ENCODE results near the gene MEGF8. TPM values are rescaled to one million over a fixed set of nuclear protein-coding genes. Genes with fewer than 3 reads are reported as not detected.
"Not testable (repeated sequence)": the region's sequence is repeated elsewhere in the genome, so short reads cannot be mapped to it uniquely, and the experiment has no call there.

The MEGF8 gene
- total RNA-seq, 1 experiment from 2014 or later: 4.9 TPM

DNA sequence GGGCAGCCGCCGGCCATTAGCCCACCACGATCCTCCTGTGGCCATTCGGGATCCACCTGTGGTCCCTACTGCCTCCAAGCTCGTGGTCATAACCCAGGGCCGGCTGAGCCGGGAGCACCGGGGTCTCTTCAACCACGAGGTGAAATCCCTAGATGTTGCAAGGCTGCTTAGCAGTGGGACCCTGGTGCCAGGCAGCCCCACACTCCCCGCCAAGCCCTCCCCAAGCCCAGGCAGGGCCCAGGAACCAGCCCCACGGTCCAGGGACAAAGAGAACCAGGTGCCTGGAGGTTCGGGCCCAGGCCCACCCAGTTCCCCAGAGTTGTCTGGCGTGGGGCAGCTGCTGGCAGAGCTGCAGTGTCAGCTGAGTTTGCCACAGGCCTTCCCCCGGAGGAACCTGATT is 15.7 kb upstream of the MEGF8 start:
- DNase-seq (ENCODE audit: low spot score): no peak

- no peak for DNase-seq (ENCODE audit: low spot score)
These were observed 13.8 kb upstream of the MEGF8 start for GRCh38 chr19:42311657-42312056.

DNA sequence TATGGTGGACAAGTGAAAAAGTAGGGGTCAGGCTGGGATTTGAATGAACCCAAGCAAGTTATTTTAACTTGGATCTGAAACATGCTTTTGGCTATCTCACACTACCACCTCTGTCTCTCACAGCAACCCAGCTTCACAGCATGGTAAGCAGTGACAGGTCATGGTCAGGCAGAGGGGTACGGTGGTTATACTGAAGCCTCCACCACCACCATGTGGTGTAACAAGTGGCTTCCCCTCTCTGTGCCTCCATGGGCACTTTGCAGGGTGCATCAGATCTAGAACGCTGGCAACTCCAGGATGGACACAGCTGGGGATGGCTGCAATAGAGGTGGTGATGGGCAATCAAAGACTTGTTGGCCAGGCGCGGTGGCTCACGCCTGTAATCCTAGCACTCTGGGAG is 13.1 kb upstream of the MEGF8 start:
- no peak for DNase-seq (ENCODE audit: low spot score)

- DNase-seq (ENCODE audit: low spot score): peak; percentile 35
These were observed 12.2 kb upstream of the MEGF8 start, which contains the start of gene TMEM145 for GRCh38 chr19:42313096-42313839. TSS of gene TMEM145 (plus strand) at chr19:42313309. CDS start at chr19:42313377, 68 bp downstream.

- DNase-seq (ENCODE audit: low spot score): no peak
These were observed 11.3 kb upstream of the MEGF8 start for GRCh38 chr19:42313840-42314755.

GRCh38 chr19:42315024-42315423 is 10.4 kb upstream of the MEGF8 start:
- no peak for DNase-seq (ENCODE audit: low spot score)

- DNase-seq (ENCODE audit: low spot score): no peak
These were observed 8.9 kb upstream of the MEGF8 start for GRCh38 chr19:42316223-42317211.

DNA sequence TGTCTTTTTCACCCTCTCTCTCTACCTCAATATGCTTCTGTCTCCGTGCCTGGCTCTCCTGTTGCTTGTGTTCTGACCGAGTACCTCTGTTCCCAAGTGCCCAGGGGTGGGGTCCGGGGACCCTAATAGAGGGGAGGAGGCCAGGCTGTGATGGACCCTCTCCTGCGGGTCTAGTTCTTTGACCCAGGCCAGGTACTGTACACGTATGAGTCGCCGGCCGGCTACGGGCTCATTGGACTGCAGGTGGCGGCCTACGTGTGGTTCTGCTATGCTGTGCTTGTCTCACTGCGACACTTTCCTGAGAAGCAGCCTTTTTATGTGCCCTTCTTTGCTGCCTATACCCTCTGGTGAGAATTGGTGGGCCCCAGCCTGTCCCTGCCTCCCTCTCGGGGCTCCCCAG is 7.9 kb upstream of the MEGF8 start:
- DNase-seq (ENCODE audit: low spot score): no peak

GRCh38 chr19:42322305-42322704 is 3.1 kb upstream of the MEGF8 start:
- no peak for DNase-seq (ENCODE audit: low spot score)

GRCh38 chr19:42323473-42323851 is 2.0 kb upstream of the MEGF8 start:
- DNase-seq (ENCODE audit: low spot score): no peak

DNA sequence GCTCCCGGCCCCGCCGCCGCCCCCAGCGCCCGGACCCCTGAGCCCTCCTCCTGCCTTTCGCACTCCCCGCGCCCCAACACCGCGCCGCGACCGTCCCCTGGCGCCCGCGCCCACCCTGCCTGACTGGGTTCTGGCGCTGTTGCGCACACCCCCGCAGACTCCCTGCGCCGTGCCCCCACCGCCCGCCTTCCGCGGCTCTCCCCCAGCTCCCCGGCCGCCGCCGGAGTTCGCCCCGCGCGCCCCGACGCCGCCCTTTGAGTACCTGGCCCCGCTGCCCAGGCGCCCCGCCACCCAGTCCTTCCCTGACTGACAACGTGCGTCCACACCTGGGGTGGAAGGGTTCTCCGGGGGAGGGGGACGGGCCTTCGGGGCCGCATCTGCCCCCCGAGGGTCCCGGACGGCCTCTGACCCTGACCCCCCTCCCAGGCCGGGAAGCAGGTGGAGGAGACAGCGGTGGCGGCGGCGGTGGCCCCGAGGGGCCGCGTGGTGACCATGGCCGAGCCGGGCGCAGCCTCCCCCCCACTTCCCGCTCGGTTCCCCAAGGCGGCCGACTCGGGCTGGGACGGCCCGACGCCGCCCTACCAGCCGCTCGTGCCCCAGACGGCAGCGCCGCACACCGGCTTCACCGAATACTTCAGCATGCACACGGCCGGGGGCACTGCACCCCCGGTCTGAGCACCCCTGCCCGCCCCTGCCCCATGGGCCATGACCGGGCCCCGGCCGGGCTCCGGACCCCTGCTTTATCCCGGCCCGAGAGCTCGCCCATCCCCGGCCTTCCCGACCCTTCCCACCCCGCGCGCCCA is 1.4 kb upstream of the MEGF8 start:
- no peak for DNase-seq (ENCODE audit: low spot score)

- no peak for DNase-seq (ENCODE audit: low spot score)
These were observed 654 bp upstream of the MEGF8 start for GRCh38 chr19:42324655-42325307.

- no peak for DNase-seq (ENCODE audit: low spot score)
These were observed 699 bp downstream of the MEGF8 start for GRCh38 chr19:42325896-42326771.

DNA sequence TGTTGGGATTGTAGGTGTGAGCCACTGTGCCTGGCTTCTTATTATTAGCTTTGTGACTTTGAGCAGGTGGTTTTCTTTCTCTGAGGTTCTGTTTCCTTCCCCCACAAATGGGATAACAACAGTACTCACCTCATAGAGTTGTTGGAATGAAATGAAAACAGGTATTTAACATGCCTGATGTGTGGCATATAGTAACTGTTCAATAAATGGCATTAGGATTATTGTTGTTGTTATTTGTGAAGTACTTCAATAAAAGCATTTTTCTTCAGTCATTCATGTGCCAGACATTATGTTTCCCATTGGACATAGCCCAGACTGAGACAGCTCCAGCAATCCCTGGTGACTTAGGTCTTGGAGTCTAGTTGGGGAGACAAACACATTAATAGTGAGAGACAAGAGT is 1.5 kb downstream of the MEGF8 start:
- DNase-seq (ENCODE audit: low spot score): no peak

DNA sequence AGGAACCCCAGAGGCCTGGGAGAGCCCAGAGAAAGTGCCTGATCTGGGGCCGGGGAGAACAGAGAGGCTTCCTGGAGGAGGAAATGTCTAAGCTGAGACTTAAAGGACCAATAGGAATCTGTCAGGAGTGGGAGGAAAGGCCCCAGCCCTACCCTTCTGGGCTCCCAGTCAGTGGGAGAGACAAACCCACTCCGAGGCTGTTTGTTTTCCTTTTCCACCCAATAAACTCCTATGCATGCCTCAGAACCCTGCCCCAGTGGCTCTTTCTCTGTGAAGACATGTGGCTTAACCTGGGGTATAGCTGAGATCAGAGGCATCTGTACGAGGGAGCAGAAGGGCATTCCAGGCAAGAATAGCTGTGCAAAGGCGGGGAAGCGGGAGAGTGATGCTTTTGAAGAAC is 1.9 kb downstream of the MEGF8 start:
- DNase-seq (ENCODE audit: low spot score): no peak

DNA sequence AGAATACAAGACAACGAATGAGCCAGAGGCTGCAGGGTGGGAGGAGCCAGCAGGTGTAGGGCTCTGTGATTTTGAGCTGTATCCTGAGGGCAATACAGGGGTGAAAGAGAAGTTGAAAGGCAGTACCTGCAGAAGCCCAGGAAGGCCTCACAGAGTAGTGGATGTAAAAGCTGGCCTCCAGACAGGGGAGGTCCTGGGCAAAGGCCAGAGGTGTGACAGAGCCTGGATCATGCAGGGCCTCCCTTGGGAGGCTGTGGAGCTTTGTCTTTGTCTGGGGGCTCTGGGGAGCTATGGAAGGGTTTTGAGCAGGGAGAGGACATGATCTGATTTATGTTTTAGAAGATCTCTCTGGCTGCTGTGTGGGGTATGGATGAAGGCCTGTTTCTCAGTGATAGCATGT is 2.7 kb downstream of the MEGF8 start:
- DNase-seq (ENCODE audit: low spot score): no peak

DNA sequence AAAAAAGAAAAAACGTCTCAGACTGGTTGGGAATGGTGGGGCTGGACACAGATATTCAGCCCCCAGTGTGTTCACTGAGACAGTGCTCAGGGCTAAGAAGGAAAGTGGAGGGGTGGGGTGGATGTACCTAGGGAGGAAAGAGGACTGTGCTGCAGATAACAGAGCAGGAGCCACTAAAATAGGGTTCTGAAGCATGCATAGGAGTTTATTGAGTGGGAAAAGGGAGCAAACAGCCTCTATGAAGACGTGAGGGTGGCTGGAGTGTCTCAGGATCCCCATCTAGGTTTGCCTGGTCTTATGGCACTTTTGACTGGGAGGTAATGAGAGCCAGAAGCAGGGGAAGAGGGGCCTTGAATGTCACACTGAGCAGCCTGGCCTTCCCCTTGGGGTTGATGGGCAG is 3.4 kb downstream of the MEGF8 start:
- no peak for DNase-seq (ENCODE audit: low spot score)

DNA sequence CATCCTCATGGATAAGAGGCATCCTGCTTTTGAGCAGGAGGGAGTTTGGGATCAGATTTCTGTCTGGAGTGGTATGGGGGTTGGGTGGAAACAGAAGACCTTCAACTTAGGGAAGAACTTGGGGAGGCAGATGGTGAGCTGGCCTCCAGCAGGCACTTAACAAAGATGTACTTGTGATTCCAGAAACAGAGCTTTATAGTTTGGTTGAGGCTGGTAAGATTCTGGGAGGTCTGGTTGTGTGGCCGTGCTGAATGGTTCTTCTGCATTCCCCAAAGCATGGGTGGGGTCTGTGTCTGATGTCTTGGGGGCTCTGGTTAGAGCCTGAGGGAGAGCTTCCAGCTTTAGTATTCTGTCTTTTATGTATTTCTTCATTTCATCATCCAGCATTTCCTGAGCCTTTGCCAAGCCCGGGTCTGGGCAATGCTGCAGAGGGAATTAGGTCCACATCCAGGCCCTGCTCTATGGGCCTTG is 4.8 kb downstream of the MEGF8 start:
- DNase-seq (ENCODE audit: low spot score): no peak

GRCh38 chr19:42331333-42331732 is 5.9 kb downstream of the MEGF8 start:
- not testable (repeated sequence) for DNase-seq (ENCODE audit: low spot score)

All from H4 (cell line).